GM12891 (cell line): ENCODE data around the gene C1orf50.

ENCODE experiments used
- POLR2A ChIP-seq: IDR thresholded peaks from 2 replicates; pipeline ENCODE4 v1.6.1; 2011; ENCODE audit warnings: low read depth, low read length, control low read depth
- POU2F2 ChIP-seq: IDR thresholded peaks from 2 replicates; pipeline ENCODE4 v1.6.1; 2011; ENCODE audit warnings: low read depth, mild to moderate bottlenecking, control low read depth, low read length, moderate library complexity
- TAF1 ChIP-seq: IDR thresholded peaks from 2 replicates; pipeline ENCODE4 v1.6.1; 2011; ENCODE audit warnings: low read depth, low read length, control low read depth

DNA sequence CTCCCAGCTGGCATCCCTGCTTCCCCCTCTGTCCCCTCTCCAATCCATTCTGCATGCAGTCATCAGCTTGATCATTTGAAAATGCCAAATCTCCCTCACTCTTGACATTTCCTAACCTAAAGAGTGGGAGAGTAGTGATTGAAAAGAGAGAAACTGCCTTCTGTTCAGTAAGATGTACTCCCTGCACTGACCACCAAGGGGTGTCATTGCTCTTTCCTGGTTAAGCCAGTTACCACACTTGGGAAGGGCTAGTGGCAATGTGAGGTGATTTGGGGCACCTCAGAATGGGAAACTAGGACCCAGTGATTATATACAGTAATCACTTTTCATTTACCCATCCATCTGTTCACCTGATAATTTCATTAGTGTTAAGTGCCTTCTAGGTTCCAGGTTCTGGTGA lies 10.8 kb downstream of the C1orf50 start:
- TF ChIP-seq POLR2A (no peak), POU2F2 (no peak), TAF1 (no peak)
